M059J (cell line): Measurements from ENCODE around the gene NSFL1C. TPM values are rescaled to one million over a fixed set of nuclear protein-coding genes. Genes with fewer than 3 reads are reported as not detected.

Experiments
- DNase-seq: peaks from one replicate; pipeline ENCODE4 v3.0.0-alpha.2; 2012; ENCODE audit warnings: low read depth
- total RNA-seq: library from RNA; depleted of rRNA; stranded (reverse); fragments of >200 nt; shearing (Covaris generic); gene quantifications from 2 replicates; pipeline ENCODE4 v1.2.3, GENCODE V29; 2014; rRNA removed

NSFL1C gene
- total RNA-seq: 69.2 and 85.5 TPM in 2 replicates

DNA sequence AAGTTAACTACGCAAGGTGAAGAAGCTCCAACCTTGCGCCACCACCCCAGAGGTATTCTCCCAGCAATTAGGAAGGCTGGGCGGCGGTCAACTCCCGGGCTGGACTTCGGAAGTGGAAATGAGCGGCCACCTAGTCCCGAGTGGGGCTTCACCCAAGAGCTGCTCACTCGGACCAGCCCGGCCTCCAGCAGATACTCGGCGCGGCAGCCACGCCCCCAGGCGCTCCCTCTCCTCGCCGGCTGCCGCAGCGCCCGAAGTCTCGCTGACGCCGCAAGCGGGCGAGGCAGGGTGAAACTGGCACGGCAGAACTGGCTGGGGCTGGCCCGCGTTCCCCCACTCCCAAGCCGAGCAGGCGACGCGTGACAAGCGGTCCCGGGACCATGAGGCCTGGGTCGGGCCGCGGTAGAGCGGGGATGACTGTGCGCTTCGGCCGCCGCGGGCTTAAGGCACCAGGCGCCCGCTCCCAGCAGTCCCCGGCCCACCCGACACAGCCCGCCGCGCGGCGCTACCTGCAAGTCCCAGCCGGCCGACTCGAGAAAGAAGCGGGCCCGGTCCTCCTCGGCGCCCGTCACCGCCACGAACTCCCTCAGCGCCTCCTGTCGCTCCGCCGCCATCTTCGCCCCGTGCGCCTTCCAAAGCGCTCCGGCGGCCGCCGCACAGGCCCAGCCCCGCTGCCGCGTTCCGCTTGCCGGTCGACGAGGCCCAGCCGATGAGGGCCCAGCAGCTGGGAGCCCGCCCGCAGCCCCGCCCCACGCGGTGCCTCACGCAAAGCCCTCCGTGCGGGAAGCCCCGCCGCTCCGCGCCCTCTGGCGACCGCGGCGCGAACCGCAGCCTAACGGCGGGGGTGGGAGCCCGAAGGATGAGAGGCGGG is at the start of gene NSFL1C:
Gene NSFL1C, minus strand, starts transcription at position 639 of the 871 bp plus-strand sequence. Its CDS starts 25 bp downstream, at position 614.
- DNase-seq: peak; percentile 94

DNA sequence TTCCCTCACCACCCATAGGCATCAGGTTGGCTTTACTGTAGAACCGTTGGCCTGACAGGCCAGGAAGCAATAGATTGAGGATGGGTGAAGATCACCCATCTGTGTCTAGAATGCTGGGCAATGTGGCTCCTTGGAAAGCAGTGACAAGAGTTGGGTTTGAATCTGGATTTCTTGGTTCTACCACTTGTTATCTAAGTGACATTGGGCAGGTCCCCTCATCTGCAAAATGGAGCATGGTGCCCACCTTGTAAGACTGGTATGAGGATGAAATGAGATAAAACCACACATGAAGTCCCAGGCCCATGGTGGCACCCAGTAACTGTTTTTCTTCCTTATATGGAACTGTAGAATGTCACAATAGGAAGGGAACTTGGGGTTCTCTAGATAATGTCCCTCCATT is 47.2 kb upstream of the NSFL1C start:
- no peak for DNase-seq

DNA sequence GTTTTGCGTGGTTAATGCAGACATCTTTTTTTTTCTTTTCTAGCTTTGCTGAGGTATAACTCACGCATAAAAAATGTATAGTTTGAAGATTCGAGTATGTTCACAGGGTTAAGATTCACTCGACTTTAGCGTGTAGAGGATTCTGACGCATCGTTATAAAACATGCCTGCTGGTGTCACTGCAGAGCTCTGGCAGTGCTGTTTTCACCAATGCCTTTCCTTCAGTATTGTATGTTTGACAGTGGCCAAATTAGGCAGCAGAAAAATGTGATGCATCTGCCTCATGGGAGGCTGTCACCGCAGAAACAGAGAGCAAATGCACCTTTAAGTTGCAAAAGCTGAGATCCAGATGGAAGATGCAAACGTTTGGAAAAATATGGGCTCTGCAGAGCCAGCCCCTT is 42.6 kb upstream of the NSFL1C start:
- peak; percentile 51 for DNase-seq

DNA sequence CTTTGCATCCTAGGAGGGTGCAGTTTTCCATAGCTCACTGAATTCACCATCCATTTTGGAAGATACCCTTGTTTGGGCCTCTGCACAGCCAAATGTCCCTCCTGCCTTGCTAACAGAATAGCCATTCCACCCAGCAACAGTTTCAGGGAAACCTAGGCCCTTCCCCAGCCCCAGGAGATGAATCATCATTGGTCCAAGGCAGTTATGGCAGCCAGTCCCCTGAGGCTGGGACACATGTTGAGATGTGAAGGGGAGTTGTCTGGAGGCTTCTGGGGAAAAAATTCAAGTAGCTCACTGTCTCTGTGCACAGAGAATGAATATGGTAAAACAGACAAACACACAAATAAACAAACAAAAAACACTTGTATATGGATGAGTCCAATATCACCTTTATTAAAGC is 41.9 kb upstream of the NSFL1C start:
- DNase-seq: peak; percentile 50

DNA sequence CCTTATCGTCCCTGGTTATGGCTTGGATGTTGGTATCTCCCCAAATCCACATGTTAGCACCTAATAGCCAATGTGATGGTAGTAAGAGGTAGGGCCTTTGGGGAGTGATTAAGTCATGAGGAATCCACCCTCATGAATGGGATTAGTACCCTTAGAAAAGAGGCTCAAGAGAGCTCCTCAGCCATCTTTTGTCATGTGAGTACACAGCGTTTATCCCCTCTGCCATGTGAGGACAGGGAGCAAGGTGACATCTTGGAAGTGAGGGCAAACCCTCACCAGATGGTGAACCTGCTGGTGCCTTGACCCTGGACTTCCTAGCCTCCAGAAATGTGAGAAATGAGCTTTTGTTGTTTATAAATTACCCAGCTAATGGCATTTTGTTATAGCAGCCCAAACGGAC is 40.6 kb upstream of the NSFL1C start:
- no peak for DNase-seq

DNA sequence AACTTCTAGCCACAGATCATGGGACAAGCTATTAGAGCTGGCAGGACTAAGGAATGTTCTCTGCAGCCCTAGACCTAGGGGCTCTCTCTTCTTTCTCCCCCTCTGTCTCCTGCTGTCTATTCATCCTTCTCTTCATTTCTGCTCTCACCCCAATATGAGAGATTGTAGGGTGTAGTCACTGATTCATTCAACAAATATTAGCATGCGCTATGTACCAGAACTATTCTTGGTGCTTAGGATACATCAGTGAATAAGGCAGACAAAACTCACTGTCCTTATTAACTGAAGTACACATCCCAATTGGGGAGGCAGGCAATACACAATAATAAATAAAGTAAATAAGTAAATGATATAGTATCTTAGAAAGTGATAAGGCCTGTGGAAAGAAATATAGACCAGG is 39.2 kb upstream of the NSFL1C start:
- no peak for DNase-seq

DNA sequence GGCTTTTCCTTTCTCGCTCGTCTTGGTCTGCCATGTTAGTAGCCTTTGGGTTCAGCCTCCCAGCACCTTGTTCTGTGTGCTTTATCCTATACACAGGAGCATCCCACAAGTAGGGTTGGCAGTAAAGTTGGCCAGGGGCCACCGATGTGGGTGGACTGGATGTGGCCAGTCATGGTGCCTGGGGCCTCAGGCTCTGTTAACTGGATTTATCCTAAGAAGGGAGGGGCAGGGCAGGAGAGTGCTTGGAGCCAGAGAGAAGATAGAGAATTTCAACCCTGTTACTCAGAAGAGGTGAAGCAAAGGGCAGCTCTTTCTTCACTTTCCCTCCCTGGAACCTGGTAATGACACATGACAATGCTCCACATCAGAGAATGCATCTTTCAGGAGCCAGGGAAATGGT is 38.7 kb upstream of the NSFL1C start:
- DNase-seq: peak; percentile 86

DNA sequence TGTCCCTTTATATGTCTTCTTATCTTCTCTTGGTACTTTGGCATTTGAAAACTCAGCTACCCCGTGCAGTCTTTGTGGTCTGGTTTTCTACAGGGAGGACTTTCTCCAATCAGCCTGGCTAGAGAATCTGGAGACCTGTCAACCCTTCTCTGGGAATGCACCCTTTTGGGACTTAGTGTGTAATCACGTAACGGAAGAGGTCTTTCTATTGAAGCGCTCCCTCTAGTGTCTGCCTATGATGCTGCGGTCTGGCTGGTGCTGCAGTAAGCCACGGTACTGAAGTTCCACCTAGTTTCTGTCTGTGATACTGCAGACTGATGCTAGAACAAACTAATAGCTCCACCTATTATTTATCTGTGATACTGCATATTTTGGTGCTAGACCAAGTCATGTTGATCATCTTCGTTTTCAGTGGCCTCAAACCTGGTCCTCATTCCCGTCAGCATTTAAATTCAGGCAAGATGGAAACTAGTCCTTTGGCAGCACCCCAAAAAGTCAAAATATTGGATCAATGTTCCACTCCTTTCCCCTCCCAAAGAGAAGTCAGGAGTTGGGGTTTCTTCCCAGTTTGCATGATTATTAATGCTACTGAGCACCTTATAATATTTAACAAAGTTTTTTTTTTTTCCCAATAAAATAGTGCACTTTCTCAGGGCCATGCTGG is 37.0 kb upstream of the NSFL1C start:
- DNase-seq: peak; percentile 95

DNA sequence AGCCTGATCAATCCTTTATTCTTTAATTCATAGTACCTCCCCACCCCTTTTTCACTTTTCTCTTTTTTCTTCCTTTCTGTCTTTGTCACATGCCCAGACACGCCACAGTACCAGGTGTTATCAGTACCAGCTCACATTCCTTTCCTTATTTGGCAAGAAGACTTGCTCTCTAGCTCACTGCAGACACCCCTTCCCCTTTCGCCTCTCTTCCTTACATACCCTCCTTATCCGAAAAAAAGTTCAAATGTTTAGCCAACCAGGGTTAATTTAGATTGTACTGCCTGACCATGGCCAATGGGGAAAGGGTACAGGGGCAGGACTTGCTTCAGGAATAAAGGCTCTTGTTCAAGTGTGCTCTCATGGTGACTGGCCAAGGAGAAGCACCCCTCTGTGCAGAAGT is 33.8 kb upstream of the NSFL1C start:
- DNase-seq: no peak

DNA sequence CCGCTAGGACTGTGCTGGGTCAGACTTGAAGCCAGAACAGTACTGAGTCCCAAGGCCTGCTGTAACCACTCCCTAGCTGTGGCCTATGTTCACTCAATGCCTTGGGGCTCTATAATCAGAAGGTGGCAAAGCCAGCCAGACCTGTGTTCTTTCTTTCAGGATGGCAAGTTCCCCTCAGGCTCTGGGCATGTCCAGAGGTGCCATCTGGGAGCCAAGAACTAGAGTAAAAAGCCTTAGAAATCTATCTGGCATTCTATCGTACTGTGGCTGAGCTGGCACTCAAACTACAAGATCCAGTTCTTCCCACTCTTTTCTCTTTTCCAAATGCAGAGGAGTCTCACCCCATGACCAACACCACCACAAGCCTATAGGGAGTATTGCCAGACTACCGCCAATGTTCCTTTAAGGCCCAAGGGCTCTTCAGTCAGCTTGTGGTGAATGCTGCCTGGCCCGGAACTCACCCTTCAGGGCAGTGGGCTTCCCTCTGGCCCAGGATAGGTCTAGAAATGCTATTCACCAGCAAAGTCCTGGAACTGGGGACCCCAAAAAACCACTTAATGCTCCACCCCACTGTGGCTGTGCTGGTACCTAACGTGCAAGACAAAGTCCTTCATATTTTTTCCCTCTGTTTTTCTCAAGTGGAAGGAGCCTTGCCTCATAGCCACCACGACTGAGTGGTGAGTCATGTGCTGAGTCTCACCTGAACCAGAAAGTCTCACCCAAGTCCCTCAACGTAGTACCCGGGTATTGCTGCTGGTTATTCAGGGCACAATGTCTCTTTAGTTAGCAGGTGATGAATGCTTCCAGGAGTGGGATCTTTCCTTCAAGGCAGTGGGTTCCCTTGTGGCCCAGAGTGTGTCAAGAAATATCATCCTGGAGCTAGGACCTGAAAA is 33.1 kb upstream of the NSFL1C start:
- DNase-seq: peak; percentile 59

DNA sequence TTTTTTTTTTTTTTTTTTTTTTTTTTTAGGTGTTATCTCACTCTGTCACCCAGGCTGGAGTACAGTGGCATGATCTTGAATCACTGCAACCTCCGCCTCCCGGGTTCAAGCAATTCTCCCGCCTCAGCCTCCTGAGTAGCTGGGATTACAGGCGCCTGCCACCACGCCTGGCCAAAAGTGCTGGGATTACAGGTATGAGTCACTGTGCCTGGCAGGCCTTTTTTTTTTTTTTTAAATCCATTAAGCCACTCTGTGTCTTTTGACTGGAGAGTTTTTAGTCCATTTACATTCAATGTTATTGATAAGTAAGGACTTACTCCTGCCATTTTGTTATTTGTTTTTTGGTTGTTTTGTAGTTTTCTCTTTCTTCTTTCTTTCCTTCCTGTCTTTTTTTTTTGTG is 30.7 kb upstream of the NSFL1C start:
- DNase-seq: peak; percentile 49

DNA sequence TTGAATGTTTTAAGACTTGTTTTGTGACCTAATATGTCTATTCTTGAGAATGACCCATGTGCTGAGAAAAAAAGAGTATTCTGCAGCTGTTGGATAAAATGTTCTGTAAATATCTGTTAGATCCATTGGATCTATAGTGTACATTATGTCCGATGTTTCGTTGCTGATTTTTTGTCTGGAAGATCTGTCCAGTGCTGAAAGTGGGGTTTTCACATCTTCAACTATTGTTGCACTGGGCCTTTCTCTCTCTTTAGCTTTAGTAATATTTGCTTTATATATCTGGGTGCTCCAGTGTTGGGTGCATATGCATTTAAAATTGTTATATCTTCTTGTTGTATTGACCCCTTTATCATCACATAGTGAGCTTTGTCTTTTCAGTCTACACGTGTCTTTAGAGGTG is 30.3 kb upstream of the NSFL1C start:
- no peak for DNase-seq

DNA sequence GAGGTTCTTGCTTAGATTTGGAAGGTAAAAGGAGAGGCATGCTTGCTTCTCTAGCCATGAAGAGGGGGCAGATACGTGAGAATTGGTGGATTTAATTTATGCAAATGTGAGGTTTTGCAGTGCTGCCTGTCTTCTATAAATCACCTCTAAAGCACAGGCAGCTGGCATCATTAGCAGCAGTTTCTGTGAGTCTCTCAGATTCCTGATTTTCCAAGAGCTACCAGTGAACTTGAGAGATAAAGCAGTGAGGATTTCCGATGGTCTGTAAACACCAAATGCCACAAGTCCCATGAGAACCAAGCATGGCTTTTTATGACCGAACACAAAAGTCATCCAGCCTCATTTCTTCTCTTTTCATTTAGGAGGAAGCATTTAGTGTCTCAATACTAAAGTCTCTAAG is 27.8 kb upstream of the NSFL1C start:
- no peak for DNase-seq

DNA sequence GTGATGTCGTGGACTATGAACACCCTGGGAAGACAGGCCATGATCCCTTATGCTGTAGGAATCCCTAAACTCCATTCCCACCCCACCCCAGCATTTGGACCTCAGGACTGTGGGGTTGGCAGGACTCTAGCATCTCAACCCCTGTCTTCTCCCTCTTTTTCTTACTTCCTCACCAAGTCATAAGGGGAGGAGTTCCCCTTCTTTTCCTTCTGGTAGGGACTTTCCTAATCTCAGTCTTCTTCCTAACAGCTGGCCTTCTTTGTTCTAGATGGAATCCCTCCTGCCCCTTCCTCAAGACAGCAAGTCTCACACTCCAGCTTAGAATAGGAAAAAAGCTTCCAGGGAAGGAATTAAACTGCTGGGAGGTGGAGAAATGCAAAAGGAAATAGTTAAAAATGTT is 26.9 kb upstream of the NSFL1C start:
- no peak for DNase-seq

DNA sequence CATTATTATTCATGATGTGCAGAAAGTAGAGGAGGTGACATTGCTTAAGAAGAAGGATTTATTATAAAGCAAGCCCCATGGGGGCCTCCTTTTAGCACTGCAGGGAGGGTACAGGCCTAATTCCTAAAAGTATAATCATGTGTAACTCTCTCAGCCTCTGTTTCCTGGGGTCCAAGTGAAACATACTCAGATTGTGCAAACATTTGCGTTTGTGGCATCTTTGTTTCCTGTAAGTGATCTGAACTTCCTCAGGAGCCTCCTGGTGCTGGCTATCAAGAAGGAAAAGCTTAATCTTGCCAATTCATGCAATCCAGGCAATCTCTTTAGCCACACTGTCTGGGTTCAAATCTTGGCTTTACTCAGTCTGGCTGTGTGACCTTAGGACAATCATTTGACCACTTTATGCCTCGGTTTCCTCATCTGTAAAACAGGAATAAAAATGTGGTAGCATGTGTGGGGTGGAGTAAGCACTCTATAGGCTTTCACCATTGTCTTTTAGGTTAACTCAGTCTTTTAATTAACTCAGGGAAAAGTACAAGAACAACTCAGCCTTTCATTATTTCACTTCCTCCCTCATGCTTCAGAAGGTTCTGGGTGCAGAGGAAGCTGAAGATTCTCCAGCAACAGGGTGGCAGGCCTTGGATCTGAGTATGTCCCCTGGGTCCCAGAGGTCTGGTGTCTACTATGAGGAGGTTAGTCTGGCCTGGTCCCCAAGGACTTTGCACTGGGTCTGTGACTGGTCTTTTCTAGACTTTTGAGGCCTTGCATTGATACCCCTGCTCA is 25.4 kb upstream of the NSFL1C start:
- DNase-seq: no peak

DNA sequence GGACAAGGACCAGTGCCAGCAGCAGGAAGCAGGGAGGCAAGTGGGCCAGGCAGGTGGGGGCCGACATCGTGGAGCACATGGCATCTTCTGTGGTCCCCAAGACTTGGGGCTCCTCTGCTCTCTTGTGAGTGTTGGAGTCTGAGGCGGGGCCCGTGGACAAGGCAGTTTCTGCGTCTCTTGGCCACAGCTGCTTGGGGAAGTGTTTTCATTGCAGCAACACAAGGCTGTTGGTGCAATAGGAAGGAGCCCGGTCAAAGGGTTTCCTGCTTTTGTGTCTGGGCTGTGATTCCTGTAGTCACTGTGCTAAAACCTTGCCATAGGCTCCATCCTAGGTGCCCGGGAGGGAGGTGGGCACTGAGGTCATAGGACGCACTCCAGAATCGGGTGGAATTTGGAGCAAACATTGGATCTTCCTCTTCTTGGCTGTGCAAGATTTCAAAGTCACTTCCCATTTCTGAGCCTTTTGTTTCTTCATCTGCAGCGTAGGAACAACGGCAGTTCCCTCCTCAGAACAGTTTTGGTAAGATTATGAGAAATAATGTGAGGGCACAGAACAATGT is 24.7 kb upstream of the NSFL1C start, which contains the start of gene SIRPB2:
Gene SIRPB2, minus strand, starts transcription at position 140 of the 560 bp plus-strand sequence. Its CDS starts 61 bp downstream, at position 79.
- no peak for DNase-seq

DNA sequence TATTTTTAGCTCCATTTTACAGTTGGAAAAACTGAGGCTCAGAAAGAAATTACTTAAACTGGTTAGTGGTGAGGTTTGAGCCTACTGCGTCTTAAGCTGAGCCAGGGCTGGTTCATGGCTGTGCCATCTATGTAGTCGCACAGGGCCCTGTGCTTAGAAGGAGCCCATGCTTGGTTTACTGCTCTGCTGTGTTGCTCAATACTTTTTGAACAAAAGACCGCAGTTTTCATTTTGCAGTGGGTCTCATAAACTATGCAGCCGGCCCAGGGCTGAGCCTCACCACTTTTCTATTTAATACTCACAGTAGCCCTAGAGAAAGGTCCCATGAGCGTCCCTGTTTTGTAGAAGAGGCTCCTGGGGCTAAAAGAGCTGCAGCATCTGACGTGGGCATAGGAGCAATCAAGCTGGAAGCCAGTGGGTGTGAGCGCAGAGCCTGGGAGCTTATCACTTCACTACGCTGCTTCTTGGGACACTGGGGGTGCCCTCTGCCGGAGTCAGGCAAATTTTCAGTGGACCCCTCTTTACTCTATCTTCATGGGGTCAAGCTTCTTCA is 24.1 kb upstream of the NSFL1C start:
- no peak for DNase-seq

DNA sequence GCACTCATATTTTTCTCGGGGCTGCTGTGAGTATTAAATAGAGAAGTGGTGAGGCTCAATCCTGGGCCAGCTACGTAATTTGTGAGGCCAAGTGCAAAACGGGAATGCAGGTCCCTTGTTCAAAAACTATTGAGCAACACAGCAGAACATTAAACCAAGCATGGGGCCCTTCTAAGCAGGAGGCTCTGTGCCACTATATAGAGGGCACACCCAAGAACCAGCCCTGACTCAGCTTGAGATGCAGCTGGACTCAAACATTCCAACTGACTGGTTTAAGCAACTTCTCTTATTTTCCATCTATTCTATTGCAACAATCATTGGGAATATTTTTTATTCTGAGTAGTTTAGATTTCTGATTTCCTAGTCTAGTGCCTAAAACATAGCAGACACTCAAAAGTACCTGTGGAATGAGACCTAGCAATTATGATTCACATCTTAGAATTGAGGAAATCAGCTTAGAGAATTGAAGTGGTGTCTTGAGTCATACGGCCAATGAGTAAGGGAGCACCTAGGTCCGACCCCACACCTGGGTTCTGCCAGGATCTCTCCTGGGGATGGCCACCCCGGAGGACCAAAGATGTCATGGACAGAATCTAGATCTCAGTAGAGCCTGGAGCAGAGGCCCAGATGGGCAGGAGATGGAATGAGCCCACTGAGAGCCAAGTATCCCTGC is 23.3 kb upstream of the NSFL1C start:
- peak; percentile 50 for DNase-seq

DNA sequence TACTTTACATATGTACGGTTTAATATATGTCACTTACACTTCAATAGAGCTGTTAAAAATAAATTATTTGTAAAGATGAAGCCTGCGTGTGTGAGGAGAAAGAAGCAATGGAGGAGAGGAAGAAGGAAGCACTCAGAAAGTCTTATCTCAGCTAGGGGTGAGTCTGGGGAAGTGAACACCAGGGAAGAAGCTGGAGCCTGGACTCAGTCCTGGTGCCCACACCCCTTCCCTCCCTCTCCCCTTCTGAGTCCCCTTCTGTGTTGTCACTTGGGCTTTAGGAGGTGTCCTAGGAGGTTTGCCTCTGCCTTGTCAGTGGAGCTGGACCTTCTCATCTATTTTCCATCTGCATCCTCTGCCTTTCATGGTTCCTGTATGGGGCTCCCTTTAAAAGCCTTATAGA is 22.7 kb upstream of the NSFL1C start:
- DNase-seq: no peak

DNA sequence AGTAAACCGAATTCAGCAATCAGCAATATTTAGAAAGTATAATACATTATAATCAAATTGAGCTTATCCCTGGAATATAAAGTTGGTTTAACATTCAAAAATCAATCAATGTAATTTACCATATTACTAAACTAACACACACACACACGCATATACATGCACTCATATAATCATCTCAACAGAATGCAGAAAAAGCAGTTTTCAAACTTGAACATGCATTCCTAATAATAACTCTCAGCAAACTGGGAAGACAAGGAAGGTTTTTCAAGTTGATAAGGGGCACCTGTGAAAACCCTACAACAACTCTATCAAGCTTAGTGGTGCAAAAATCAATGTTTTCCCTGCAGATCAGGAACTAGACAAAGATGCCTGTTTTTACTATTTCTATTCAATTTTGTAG is 19.9 kb upstream of the NSFL1C start:
- DNase-seq: no peak
